OCI-LY3 (cell line): ENCODE results near the gene PCDHGB3.

Experiments used
- H2AFZ ChIP-seq: fragments of 200-600, 300-600 bp; shearing (Covaris generic); 2 replicates; pipeline ENCODE4 v1.6.0; 2014; ENCODE audit warnings: antibody characterized with exemption, low read depth, low read length
- H3K27ac ChIP-seq: fragments of 200-600, 300-600 bp; sonication (generic); 2 replicates; pipeline ENCODE4 v1.5.1; 2014; ENCODE audit warnings: mild to moderate bottlenecking, low read length, moderate library complexity, mixed read lengths
- H3K27me3 ChIP-seq: fragments of 200-600, 300-600 bp; sonication (generic); 2 replicates; pipeline ENCODE4 v1.6.1; 2014; ENCODE audit warnings: low read depth, low read length, mixed read lengths
- H3K36me3 ChIP-seq: fragments of 200-600, 300-600 bp; sonication (generic); replicated peaks from 2 replicates; pipeline ENCODE3; 2014; ENCODE audit warnings: low read depth, low read length, mixed read lengths
- H3K4me1 ChIP-seq: fragments of 300-600, 200-600 bp; sonication (generic); 2 replicates; pipeline ENCODE4 v1.6.1; 2014; ENCODE audit warnings: low read length, mixed read lengths
- H3K4me2 ChIP-seq: fragments of 200-600, 300-600 bp; sonication (generic); 2 replicates; pipeline ENCODE4 v1.6.1; 2014; ENCODE audit warnings: low read length, mixed read lengths
- H3K4me3 ChIP-seq: fragments of 300-600, 200-600 bp; sonication (generic); 2 replicates; pipeline ENCODE4 v1.5.1; 2014; ENCODE audit warnings: antibody characterized with exemption, mild to moderate bottlenecking, low read length, moderate library complexity
- H3K79me2 ChIP-seq: fragments of 300-600, 200-600 bp; shearing (Covaris generic); 2 replicates; pipeline ENCODE4 v1.6.1; 2014; ENCODE audit warnings: mild to moderate bottlenecking, low read length, mixed read lengths
- H3K9ac ChIP-seq: fragments of 300-600, 200-600 bp; shearing (Covaris generic); 2 replicates; pipeline ENCODE4 v1.6.0; 2014; ENCODE audit warnings: mild to moderate bottlenecking, low read length, moderate library complexity
- H3K9me3 ChIP-seq: fragments of 200-600, 300-600 bp; shearing (Covaris generic); 2 replicates; pipeline ENCODE4 v1.6.1; 2014; ENCODE audit warnings: low read length, mixed read lengths; ENCODE audit not compliant: insufficient read depth
- H4K20me1 ChIP-seq: fragments of 200-600, 300-600 bp; sonication (generic); 2 replicates; pipeline ENCODE4 v1.6.1; 2016; ENCODE audit warnings: low read length, mixed read lengths; ENCODE audit not compliant: insufficient read depth
- CTCF ChIP-seq: fragments of 200-600, 300-600 bp; sonication (generic); IDR thresholded peaks from 2 replicates; pipeline ENCODE4 v1.5.1; 2014; ENCODE audit warnings: antibody characterized with exemption, low read length, low read depth
- EZH2phosphoT487 ChIP-seq: fragments of 200-600 bp; shearing (Covaris generic); IDR thresholded peaks from 2 replicates; pipeline ENCODE4 v1.6.1; 2018; ENCODE audit warnings: antibody characterized with exemption, mixed run types, low read depth

Gene PCDHGB3

GRCh38 chr5:141356133-141356532 is 13.9 kb upstream of the PCDHGB3 start:
- TF ChIP-seq EZH2phosphoT487 (no peak), CTCF (no peak)
- Histone ChIP-seq H3K4me1 (0 out of 2 replicates have a peak, but pooled peaks cover 3% of the 10 kb centered on the region), H3K27ac (no peak overlapping the region), H4K20me1 (no peaks in the 10 kb centered on the region), H2AFZ (no peak overlapping the region), H3K9ac (no peak overlapping the region), H3K4me3 (no peak overlapping the region), H3K9me3 (no peaks in the 10 kb centered on the region), H3K4me2 (no peak overlapping the region), H3K27me3 (no peaks in the 10 kb centered on the region), H3K79me2 (no peaks in the 10 kb centered on the region), H3K36me3 (no peaks in the 10 kb centered on the region)

GRCh38 chr5:141356950-141357349 is 13.1 kb upstream of the PCDHGB3 start:
- H3K27me3 ChIP-seq = no peaks in the 10 kb centered on the region
- no peaks in the 10 kb centered on the region for H3K36me3 ChIP-seq
- no peak overlapping the region for H3K27ac ChIP-seq
- H3K4me3 ChIP-seq = no peak overlapping the region
- H3K9ac ChIP-seq = no peak overlapping the region
- no peak overlapping the region for H3K4me2 ChIP-seq
- 0 out of 2 replicates have a peak, but pooled peaks cover 3% of the 10 kb centered on the region for H3K4me1 ChIP-seq
- TF ChIP-seq CTCF (no peak), EZH2phosphoT487 (no peak)
- H4K20me1 ChIP-seq = no peaks in the 10 kb centered on the region
- no peak overlapping the region for H2AFZ ChIP-seq
- no peaks in the 10 kb centered on the region for H3K79me2 ChIP-seq
- H3K9me3 ChIP-seq = no peaks in the 10 kb centered on the region

- Histone ChIP-seq H2AFZ (peak within 1 kb of the TSS; percentile 84), H3K9ac (peak within 1 kb of the TSS; percentile 47; the same call in 1 of the 2 replicates), H3K79me2 (no peaks in the 10 kb centered on the region), H3K9me3 (no peaks in the 10 kb centered on the region), H3K4me3 (peak within 1 kb of the TSS; percentile 74), H4K20me1 (no peaks in the 10 kb centered on the region), H3K36me3 (no peaks in the 10 kb centered on the region), H3K27me3 (no peaks in the 10 kb centered on the region), H3K4me2 (peak within 1 kb of the TSS; percentile 71), H3K4me1 (no peaks in the 10 kb centered on the region), H3K27ac (no peak within 1 kb of the TSS)
- TF ChIP-seq EZH2phosphoT487 (no peak), CTCF (peak; percentile 53)
Measured at GRCh38 chr5:141359790-141360426, 10.1 kb upstream of the PCDHGB3 start, which contains the start of gene PCDHGB2. TSS of gene PCDHGB2 (plus strand) at chr5:141359994. CDS start at chr5:141360136, 142 bp downstream.

- no peak overlapping the region for H3K4me3 ChIP-seq
- H3K9ac ChIP-seq = no peak overlapping the region
- H2AFZ ChIP-seq = no peak overlapping the region; the same call in 1 of the 2 replicates
- no peaks in the 10 kb centered on the region for H3K27me3 ChIP-seq
- H3K4me2 ChIP-seq = no peak overlapping the region
- no peaks in the 10 kb centered on the region for H3K79me2 ChIP-seq
- no peaks in the 10 kb centered on the region for H3K36me3 ChIP-seq
- H3K4me1 ChIP-seq = no peaks in the 10 kb centered on the region
- H3K9me3 ChIP-seq = no peaks in the 10 kb centered on the region
- H4K20me1 ChIP-seq = no peaks in the 10 kb centered on the region
- no peak for TF ChIP-seq CTCF
- no peak for TF ChIP-seq EZH2phosphoT487
- no peak overlapping the region for H3K27ac ChIP-seq
Measured at GRCh38 chr5:141360685-141361084, 9.4 kb upstream of the PCDHGB3 start.
